Cerebellar nuclear complex (tissue), 1 donor: ENCODE data around the gene HNRNPA0.
A peak's percentile ranks its signal among the peaks of the same experiment; 100 is the strongest.

Source experiments
- DNase-seq, 2 experiments: peaks; one replicate each; lab custom pipeline; 2025; lab: John Stamatoyannopoulos, UW

Gene HNRNPA0

DNA sequence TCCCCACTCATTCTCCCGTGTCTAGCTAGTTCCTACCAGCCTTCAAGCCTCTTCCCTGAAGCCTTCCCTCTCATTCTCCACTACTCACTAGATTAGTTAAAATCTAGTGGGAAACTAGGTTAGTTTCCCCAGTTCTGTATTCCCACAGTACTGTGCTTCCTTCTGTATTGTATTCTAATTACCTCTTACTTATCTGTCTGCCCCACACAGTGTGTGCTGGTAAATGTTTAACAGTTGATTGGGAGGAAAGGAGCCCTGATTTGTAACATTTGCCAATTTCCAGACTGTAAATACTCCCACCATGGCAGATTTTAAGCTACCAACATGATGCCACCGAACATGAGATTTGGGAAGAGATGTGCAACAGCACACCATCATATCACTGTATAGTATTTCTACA, 26.5 kb downstream of the HNRNPA0 start:
- DNase-seq, result no peak

DNA sequence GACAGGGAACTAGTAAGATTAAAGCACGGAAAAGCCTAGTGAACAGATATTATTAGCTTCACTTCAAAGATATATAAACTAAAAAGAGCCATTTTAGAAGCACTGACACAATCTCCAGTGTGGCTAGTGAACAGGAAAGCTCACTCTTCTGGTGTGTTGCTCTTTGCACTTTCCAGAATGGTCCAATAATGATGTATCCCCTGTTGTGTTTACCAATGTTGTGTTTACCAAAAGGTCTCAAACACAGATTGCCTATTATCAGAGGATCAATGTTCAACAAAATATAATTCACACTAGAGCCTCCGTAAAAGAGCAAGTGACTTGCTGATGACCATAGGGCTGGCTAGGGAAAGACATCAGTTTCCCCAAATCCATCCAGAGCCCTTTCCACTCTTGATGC, 29.9 kb downstream of the HNRNPA0 start:
- no peak for DNase-seq

DNA sequence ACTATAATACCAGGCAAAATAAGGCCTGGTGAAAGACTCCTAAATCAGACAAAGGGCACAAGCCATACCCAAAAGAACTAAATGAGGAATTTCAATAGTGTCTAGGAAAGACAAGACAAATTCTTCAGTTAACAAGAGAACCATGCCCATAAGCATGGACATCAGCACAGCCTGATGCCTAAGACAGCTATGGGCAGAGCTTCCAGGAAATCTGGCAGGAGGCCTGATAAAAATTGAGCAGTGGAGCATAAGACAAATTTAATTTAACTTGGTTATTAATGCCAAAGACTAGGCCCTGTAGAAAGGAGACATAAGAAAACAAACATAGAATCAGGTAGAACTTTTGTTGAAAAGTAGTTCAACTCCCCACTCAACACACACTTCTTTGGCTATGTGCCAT, 35.6 kb downstream of the HNRNPA0 start:
- peak; percentile 75 to 87 for DNase-seq

DNA sequence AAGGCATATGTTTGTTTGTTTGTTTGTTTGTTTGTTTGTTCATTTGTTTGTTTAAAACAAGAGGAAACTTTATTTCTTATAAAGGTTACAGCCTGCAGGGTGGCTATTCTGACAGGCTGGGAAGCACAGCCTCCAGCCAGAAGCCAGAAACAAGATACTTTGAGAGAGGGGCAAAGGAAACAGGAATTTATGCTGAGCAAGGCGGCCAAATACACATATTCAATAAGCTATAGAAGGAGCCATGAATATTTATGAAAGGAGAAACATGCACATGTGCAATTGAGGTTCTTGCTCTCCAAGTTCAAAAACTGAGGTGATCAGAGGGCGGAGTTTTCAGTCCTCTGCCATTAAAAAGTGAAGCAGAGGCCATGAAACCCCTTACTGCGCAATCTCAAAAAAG, 37.8 kb downstream of the HNRNPA0 start:
- no peak for DNase-seq

DNA sequence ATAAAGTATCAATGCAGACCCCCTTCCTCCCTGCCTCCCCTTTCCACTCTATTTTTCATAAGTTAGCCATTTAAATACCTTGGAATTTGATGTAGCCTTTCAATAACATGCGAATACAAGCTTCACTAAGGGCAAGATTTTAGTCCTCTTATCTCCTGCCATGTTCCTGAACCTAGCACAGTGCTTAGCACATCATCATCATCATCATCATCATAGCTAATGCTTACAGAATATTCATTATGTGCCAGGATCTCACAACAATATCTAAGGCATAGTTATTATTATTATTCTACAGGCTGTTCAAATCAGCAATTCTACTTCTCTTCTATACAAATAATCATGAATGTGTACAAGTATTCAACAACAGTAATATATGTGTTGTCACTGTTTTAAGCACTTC, 38.7 kb downstream of the HNRNPA0 start:
- no peak for DNase-seq

DNA sequence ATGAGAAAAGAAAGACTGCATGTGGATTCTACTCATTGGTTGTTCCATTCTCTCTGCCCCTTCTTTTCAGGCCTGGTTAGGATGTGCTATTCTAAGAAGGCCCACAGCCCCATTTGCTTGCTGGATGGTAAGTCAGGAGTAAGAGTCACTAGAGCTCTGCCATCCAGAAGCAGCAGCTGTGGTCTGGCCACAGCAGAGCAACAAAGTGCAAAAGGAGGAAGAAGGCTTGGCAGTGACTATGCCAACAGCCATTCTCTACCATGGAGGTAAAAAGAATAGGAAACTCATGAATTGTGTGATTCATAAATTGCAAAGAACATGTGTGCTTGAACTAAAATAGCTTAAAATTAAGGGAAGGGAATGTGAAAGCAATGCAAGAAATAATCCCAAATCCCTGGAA, 39.2 kb downstream of the HNRNPA0 start:
- no peak for DNase-seq

DNA sequence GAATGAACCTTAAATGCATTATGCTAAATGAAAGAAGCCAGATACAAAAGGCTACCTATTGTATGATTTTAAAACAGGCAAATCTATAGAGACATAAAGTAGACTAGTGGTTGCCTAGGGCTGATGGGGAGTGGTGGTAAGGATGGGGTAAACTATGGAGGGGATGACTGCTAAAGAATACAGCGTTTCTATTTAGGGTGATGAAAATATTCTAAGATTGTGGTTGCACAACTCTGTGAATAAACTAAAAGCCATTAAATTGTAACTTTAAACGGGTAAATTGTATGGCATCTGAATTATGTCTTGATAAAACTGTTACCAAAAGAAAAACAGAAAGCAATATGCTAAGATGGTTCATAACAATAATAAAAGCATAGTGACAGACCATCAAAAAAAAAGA, 39.7 kb downstream of the HNRNPA0 start:
- DNase-seq, result no peak

DNA sequence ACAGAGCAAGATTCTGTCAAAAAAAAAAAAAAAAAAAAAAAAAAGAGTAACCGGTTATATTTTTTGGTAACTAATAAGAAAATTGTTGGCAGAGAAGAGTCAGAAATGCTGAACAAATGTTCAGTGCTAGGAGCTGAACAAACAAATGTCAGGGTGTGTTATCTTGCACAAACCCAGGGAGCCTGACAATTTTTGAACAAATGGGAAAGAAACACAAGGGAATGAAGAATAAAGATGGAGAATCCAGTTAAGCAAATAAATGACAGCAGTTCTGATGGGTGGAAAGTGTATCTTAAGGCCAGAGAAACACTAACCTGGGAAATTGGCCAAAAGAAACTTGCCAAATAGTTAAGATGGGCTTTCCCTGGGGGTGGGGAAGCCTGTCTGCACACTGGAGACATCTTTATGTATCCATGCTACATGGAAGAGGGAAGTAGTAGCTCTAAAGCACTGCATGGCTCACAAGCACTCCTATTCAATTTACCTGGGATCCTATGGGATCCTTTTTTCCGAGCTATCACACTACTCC, 42.0 kb downstream of the HNRNPA0 start:
- no peak for DNase-seq

DNA sequence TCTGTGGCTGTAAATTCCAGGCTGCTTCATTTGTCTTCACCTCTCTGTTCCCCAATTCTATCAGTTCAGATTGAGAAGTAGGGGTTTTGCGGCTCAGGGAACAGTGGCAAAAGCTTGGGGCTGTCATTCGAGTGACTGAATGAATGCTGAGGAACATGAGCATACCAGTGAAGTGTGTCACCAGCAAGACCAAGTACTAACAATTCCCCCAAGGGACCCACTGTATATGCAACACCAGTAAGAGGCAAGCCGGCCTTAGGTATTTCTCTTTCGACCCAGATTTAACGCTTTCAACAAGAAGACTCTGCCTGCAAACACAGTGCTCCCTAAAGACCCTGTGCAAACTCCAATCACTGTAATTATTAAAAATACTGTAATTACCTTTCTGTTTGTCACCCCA, 44.1 kb downstream of the HNRNPA0 start:
- no peak for DNase-seq

DNA sequence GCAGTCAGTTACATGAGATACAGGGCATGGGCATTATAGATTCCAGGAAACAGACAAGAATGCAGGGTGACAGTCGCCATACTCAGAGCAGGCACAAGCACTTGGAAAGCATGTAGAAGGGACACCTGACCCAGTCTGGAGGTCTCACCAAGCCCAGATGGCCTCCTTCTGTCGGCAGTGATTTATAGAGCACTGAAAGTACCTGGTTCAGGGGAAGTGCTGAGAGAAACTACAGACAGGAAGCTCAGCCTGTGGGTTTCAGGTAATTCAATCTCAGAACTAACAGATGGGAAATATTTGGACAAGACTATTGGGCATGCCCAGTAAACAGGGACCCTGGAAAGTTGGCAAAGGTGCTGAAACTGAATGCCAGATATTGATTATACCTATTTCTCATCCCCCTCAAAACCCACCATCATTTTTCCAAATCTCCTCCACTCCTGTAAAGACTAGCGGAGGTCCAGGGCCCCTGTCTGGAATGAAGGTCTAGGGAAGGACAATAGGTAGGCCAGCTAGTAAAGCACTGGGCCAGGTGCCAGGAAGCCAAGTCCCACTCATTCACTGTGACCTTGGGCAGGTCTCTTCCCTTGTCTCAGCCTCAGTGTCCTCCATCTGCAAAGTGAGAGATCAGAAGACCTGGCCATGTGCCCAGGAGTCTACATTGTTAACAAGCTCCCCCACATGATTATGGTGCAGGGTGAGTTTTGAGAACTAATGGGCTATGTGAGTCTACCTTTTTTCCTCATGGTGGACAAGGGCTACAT, 45.2 kb downstream of the HNRNPA0 start:
- peak; percentile 33 to 43 for DNase-seq

DNA sequence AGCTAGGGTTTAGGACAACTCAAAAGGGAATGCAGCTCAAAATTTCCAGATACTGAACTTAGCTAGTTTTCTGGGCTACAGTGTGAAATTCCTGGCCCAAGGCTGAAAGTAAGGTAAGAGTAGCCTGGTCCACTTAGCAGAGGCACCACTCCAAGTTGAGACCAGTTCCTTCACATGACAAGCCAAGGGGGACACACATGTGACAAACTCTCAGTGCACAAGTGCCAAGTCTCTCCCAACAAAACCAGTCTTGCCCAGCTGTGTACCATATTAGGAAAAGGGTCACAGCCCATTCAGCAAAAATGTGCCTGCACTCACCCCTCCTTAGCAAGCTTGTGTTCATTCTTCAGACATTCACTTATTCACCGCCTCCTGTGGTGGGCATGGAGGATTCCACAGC, 46.1 kb downstream of the HNRNPA0 start:
- no peak for DNase-seq

DNA sequence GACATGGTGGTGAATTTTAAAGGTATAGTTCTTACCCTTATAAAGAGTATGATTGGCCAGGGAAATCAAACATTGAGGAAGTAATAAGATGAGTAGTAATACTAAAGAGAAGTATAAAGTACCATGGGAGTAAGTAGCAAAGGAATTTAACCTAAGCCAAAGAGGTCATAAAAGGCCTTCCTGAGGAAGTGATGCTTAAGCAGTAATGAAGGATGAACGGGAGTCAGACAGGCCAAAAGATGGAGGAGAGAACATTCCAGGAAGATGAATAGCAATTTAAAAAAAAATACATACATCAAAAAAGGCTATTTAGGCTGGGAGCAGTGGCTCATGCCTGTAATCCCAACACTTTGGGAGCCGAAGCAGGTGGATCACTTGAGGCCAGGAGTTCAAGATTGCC, 47.3 kb downstream of the HNRNPA0 start:
- DNase-seq, result no peak

DNA sequence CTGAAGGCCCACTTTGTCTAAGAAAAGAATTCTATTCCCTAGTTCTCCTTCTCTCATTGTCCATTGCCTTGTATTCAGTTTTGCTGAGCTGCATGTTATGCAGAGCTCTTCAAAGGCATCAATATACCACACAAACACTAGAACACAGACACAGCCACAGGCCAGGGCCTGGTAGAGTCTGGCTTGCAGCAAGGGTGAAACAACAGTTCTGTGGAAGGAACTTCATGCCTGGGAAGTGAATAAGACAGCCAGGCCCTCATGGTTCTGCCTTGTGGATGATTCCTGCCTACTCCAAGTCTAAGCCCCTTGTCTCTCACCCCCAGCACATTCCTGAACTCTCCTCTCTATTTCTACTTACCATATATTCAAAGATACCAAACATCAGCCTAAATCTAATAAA, 49.1 kb downstream of the HNRNPA0 start:
- DNase-seq, result no peak

DNA sequence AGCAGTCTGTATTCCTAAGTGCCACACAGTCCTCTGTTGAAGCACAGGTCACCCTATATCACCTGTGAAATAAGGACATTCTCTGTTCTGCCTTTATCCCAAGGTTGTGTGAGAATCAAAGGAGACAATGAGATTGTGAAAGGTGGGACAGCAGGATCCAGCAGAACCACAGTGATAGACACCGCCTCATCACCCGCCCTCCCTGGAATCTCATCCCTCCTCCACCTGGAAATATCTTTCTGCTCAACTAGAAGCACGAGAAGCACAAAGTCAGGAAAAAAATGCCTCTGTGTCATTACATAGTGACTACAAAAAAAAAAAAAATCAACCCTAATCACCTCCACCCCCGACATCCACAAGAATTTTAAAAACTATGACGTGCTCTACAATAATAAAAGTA, 50.6 kb downstream of the HNRNPA0 start:
- no peak for DNase-seq

DNA sequence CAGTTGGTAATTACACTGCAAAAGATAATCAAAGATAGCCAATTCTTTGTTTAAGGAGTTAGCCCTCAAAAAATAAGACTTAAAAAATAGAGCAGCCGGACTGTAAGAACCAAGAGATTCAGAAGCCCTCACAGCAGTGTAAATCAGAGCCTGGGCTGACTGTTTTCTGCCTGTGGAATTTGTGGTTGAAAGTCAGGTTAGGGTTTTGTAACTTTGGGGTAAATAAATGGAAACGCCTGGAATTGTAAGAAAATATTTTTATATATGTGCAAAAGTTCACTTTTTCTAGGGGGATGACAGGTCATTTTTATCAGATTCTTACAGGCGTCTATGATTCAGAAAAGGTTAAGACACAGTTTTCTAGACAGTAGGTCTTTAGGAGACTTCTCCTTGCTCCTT, 53.9 kb downstream of the HNRNPA0 start:
- DNase-seq, result no peak

DNA sequence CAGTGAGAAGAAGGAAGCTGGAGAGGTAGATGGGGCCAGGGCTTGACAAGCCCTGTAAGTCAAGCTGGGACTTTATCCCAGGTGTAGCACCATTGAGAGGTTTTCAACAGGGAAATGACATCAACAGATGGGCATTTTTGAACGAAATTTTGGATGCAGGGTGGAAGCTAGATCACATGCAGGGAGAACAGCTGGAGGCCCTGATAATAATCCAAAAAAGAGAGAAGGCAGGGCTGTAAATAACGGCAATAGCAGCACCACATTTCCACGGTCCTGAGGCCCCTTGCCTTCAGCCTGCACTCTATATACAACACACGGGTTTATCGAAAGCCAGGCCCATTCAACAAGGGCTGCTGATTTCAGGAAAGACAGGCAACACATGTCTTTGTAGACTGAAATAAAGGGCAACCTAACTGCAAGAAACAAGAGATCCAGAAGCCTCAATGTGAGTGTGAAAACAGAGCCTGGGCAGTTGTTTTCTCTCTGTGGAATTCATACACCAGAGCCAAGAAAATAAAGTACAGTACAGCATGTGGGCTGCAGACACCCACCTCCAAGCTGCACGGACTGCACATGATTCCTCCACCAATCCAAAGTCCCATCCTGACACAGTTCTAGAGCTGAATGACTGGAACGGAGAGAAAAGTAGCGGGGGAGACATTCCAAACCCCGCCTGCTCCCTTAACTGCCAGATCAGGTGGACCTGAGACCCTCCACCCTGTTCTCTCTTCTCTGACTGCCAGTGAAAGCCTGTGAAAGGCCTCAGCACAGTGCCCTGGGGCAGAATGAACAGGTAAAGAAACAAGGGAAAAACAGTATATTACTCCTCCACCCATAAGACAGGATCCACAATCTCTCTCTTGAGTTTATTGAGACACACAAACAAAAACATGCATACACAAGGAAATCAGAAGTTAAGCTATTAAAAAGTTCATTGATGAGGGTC, 54.6 kb downstream of the HNRNPA0 start:
- DNase-seq, result peak in 1 of 2 experiments; percentile 38

DNA sequence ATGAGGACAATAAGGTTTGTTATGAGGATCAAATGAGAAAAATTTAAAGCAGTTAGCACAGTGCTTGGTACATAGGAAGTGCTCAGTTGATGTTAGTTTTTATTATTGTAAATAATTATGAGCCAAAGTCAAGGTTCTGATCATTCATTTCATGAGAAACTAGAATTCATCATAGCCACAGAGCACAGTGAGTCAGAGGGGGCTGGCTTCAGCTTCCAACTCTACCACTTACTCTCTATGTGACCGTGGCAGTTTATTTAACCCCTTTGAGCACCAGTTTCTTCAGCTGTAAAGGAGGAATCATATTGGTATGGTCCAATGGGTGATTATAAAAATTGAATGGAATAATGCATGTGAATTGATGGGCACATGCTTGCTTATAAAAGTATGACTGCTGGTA, 57.7 kb downstream of the HNRNPA0 start:
- no peak for DNase-seq

DNA sequence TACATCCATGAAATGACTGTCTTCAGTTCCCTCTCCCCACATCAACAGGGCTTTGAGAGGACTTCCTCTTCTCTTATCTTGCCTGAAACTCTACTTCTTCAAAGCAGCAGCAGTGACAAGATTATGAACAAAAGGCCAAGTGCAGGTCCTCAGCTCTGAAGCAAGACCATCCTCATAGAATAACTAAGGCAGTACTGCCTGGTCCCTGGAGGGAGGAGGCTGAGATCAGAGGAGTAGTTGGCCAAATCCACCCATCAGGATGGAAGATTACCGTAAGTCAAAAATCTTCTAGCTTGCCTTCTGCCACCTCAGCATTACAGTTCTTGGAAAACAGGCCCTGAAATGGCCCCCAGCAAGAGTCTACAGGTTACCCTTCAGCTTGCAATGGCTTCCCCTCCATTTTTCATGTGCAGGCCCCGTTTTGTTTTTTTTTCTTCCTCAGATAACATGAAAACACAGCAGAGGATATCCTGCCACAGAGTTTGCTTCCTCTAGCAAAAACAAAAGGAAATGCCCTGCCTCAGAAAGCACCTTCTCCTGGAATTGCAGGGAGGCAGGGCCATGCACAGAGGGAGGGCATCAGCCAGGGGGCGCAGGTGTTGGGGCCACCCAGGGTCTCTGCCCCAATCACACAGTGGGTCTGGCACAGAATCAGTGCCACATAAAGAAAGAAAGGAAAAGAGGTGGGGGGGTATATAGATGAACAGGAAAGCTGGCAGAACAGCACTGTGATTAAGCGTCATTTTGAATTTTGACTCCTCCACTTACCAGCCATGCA, 58.3 kb downstream of the HNRNPA0 start:
- DNase-seq, result no peak
